HEK293 (cell line): ENCODE results near the gene CDH11.
A peak's percentile ranks its signal among the peaks of the same experiment; 100 is the strongest.

Experiments used
- CTCF ChIA-PET: fragments of 350-600 bp; formaldehyde crosslinking; extraction: SDS; loops from one replicate; lab custom pipeline; 2021; ENCODE audit warnings: antibody characterized with exemption; lab: Yijun Ruan, JAX
- POLR2A ChIA-PET: fragments of 300-600 bp; formaldehyde crosslinking; extraction: SDS; loops from one replicate; lab custom pipeline; 2020; ENCODE audit warnings: antibody characterized with exemption, inconsistent platforms; lab: Yijun Ruan, JAX
- H3K27ac ChIP-seq: fragments of 200-500 bp; sonication (Bioruptor generic); 2 replicates; pipeline ENCODE4 v1.5.1; 2014; ENCODE audit warnings: low read depth, low read length, control low read depth, inconsistent platforms; ENCODE audit errors: extremely low read depth
- H3K36me3 ChIP-seq, 2 experiments: fragments of 200-500 bp in 1 of 2; sonication (Bioruptor generic) in 1 of 2; 1 replicate in 1 of 2; 2 replicates in 1 of 2; pipeline ENCODE4 v1.5.1; 2014 to 2017; ENCODE audit warnings: inconsistent platforms in 2 of 2, low read length in 2 of 2; ENCODE audit not compliant: control insufficient read depth in 2 of 2, insufficient read depth in 1 of 2
- H3K4me1 ChIP-seq: fragments of 200-500 bp; sonication (Bioruptor generic); 2 replicates; pipeline ENCODE4 v1.5.1; 2014; ENCODE audit warnings: mild to moderate bottlenecking, low read length, inconsistent platforms; ENCODE audit not compliant: control insufficient read depth, insufficient read depth
- H3K4me3 ChIP-seq: 2 replicates; pipeline ENCODE4 v1.5.1; 2011; ENCODE audit warnings: low read depth, mild to moderate bottlenecking, control low read depth, low read length, moderate library complexity
- H3K9me3 ChIP-seq: fragments of 200-500 bp; sonication (Bioruptor generic); 2 replicates; pipeline ENCODE4 v1.5.1; 2014; ENCODE audit warnings: low read depth, low read length, inconsistent platforms; ENCODE audit not compliant: control insufficient read depth, insufficient read depth
- AEBP2 ChIP-seq: fragments of 450-650 bp; formaldehyde crosslinking; IDR thresholded peaks from 2 replicates; pipeline ENCODE4 v1.5.1; 2016; ENCODE audit warnings: missing biosample characterization, missing genetic modification characterization, borderline replicate concordance
- MYNN ChIP-seq: fragments of 450-650 bp; formaldehyde crosslinking; IDR thresholded peaks from 2 replicates; pipeline ENCODE4 v1.5.1; 2016; ENCODE audit warnings: missing biosample characterization, missing genetic modification characterization, borderline replicate concordance
- OVOL3 ChIP-seq: fragments of 450-650 bp; formaldehyde crosslinking; IDR thresholded peaks from 2 replicates; pipeline ENCODE4 v1.5.1; 2016; ENCODE audit warnings: missing biosample characterization, missing genetic modification characterization
- SCRT2 ChIP-seq: fragments of 450-650 bp; formaldehyde crosslinking; IDR thresholded peaks from 2 replicates; pipeline ENCODE4 v1.5.1; 2016; ENCODE audit warnings: missing biosample characterization, missing genetic modification characterization
- SP7 ChIP-seq: fragments of 450-650 bp; formaldehyde crosslinking; IDR thresholded peaks from 2 replicates; pipeline ENCODE4 v1.5.1; 2016; ENCODE audit warnings: missing biosample characterization, missing genetic modification characterization
- YY2 ChIP-seq: fragments of 450-650 bp; formaldehyde crosslinking; IDR thresholded peaks from 2 replicates; pipeline ENCODE4 v1.5.1; 2016; ENCODE audit warnings: missing biosample characterization, missing genetic modification characterization
- ZBTB1 ChIP-seq: fragments of 450-650 bp; formaldehyde crosslinking; IDR thresholded peaks from 2 replicates; pipeline ENCODE4 v1.5.1; 2016; ENCODE audit warnings: missing biosample characterization, missing genetic modification characterization
- ZBTB17 ChIP-seq: fragments of 450-650 bp; formaldehyde crosslinking; IDR thresholded peaks from 2 replicates; pipeline ENCODE4 v1.5.1; 2016; ENCODE audit warnings: missing biosample characterization, missing genetic modification characterization
- ZBTB21 ChIP-seq: fragments of 450-650 bp; formaldehyde crosslinking; IDR thresholded peaks from 2 replicates; pipeline ENCODE4 v1.5.1; 2017; ENCODE audit warnings: missing biosample characterization, missing genetic modification characterization
- ZBTB6 ChIP-seq: fragments of 450-650 bp; formaldehyde crosslinking; IDR thresholded peaks from 2 replicates; pipeline ENCODE4 v1.5.1; 2017; ENCODE audit warnings: missing biosample characterization, missing genetic modification characterization
- ZFP41 ChIP-seq: fragments of 450-650 bp; formaldehyde crosslinking; IDR thresholded peaks from 2 replicates; pipeline ENCODE4 v1.5.1; 2016; ENCODE audit warnings: missing biosample characterization, missing genetic modification characterization, borderline replicate concordance
- ZNF133 ChIP-seq: fragments of 450-650 bp; formaldehyde crosslinking; IDR thresholded peaks from 2 replicates; pipeline ENCODE4 v1.5.1; 2016; ENCODE audit warnings: missing biosample characterization, missing genetic modification characterization
- ZNF324 ChIP-seq: fragments of 450-650 bp; formaldehyde crosslinking; IDR thresholded peaks from 2 replicates; pipeline ENCODE4 v1.5.1; 2016; ENCODE audit warnings: missing biosample characterization, missing genetic modification characterization
- ZNF366 ChIP-seq: fragments of 450-650 bp; formaldehyde crosslinking; conservative IDR thresholded peaks from 2 replicates; pipeline ENCODE4 v1.5.1; 2016; ENCODE audit warnings: missing biosample characterization, missing genetic modification characterization
- ZNF37A ChIP-seq: fragments of 450-650 bp; IDR thresholded peaks from 2 replicates; pipeline ENCODE4 v1.5.1; 2018; ENCODE audit warnings: missing biosample characterization, missing genetic modification characterization
- ZNF394 ChIP-seq: fragments of 450-650 bp; formaldehyde crosslinking; IDR thresholded peaks from 2 replicates; pipeline ENCODE4 v1.5.1; 2016; ENCODE audit warnings: missing biosample characterization, missing genetic modification characterization, mild to moderate bottlenecking, moderate library complexity, borderline replicate concordance
- ZNF514 ChIP-seq: fragments of 450-650 bp; formaldehyde crosslinking; IDR thresholded peaks from 2 replicates; pipeline ENCODE4 v1.5.1; 2016; ENCODE audit warnings: missing biosample characterization, missing genetic modification characterization
- ZNF555 ChIP-seq: fragments of 450-650 bp; formaldehyde crosslinking; conservative IDR thresholded peaks from 2 replicates; pipeline ENCODE4 v1.5.1; 2017; ENCODE audit warnings: missing biosample characterization, mild to moderate bottlenecking, missing genetic modification characterization, inconsistent platforms
- ZNF623 ChIP-seq: fragments of 450-650 bp; formaldehyde crosslinking; IDR thresholded peaks from 2 replicates; pipeline ENCODE4 v1.5.1; 2016; ENCODE audit warnings: missing biosample characterization, missing genetic modification characterization
- ZNF626 ChIP-seq: fragments of 450-650 bp; sonication (Bioruptor Pico); formaldehyde crosslinking; IDR thresholded peaks from 2 replicates; pipeline ENCODE4 v1.5.1; 2018; ENCODE audit warnings: missing biosample characterization, missing genetic modification characterization, inconsistent platforms
- ZNF660 ChIP-seq: fragments of 450-650 bp; IDR thresholded peaks from 2 replicates; pipeline ENCODE4 v1.5.1; 2018; ENCODE audit warnings: missing biosample characterization, mild to moderate bottlenecking, missing genetic modification characterization
- ZNF701 ChIP-seq: fragments of 450-650 bp; formaldehyde crosslinking; IDR thresholded peaks from 2 replicates; pipeline ENCODE4 v1.5.1; 2016; ENCODE audit warnings: missing biosample characterization, missing genetic modification characterization
- ZNF785 ChIP-seq: fragments of 450-650 bp; formaldehyde crosslinking; IDR thresholded peaks from 2 replicates; pipeline ENCODE4 v1.5.1; 2016; ENCODE audit warnings: missing biosample characterization, missing genetic modification characterization
- ZSCAN23 ChIP-seq: fragments of 450-650 bp; formaldehyde crosslinking; IDR thresholded peaks from 2 replicates; pipeline ENCODE4 v1.5.1; 2016; ENCODE audit warnings: missing biosample characterization, missing genetic modification characterization

Gene CDH11

GRCh38 chr16:64975821-64976220 lies 146.0 kb downstream of the CDH11 start:
- Histone ChIP-seq H3K4me3 (no peak overlapping the region), H3K4me1 (no peaks in the 10 kb centered on the region), H3K9me3 (no peaks in the 10 kb centered on the region), H3K36me3 (peaks cover 5 to 10% of the 10 kb centered on the region in 2 experiments; a peak in 2 of 3 replicates), H3K27ac (no peak overlapping the region)
- TF ChIP-seq ZNF660 (tag by site-specific recombination) (no peak), OVOL3 (tag by site-specific recombination) (no peak), ZNF701 (tag by site-specific recombination) (no peak), ZNF555 (tag by site-specific recombination) (no peak)
- ChIA-PET CTCF (interaction anchor here (2.2 kb wide), 1 partner anchor 9 kb away, joined by 10 read pairs; no protein-coding TSS in a partner anchor), POLR2A (no interaction called here)

GRCh38 chr16:64974381-64974780 lies 147.5 kb downstream of the CDH11 start:
- Histone ChIP-seq H3K4me3 (no peak overlapping the region), H3K9me3 (no peaks in the 10 kb centered on the region), H3K4me1 (no peaks in the 10 kb centered on the region)
- TF ChIP-seq ZNF394 (tag by site-specific recombination) (no peak), ZBTB21 (tag by site-specific recombination) (peak; percentile 58; the same call in 1 of the 2 replicates), ZNF366 (tag by site-specific recombination) (no peak), ZBTB17 (no peak), ZNF133 (tag by site-specific recombination) (no peak)
- TF ChIP-seq, all 188 proteins: peak for 1
- CTCF ChIA-PET = interaction anchor here (0.6 to 2.2 kb wide), 3 partner anchors 10 to 225 kb away, joined by 3 to 10 read pairs (median 6); no protein-coding TSS in a partner anchor
- POLR2A ChIA-PET = no interaction called here
- Histone ChIP-seq H3K27ac (no peak overlapping the region), H3K36me3 (peaks cover 5 to 10% of the 10 kb centered on the region in 2 experiments; a peak in 2 of 3 replicates)

- TF ChIP-seq SCRT2 (tag by site-specific recombination) (no peak), ZNF623 (tag by site-specific recombination) (no peak), ZNF785 (tag by site-specific recombination) (no peak), AEBP2 (no peak), ZBTB6 (tag by site-specific recombination) (no peak), ZNF324 (no peak), ZBTB1 (tag by site-specific recombination) (no peak), ZNF37A (no peak), ZNF514 (no peak), ZNF626 (no peak), SP7 (no peak), ZFP41 (tag by site-specific recombination) (no peak), MYNN (tag by site-specific recombination) (no peak), YY2 (tag by site-specific recombination) (no peak), ZSCAN23 (tag by site-specific recombination) (no peak)
- Histone ChIP-seq H3K36me3 (peaks cover 5 to 10% of the 10 kb centered on the region in 2 experiments; a peak in 2 of 3 replicates), H3K4me3 (no peak overlapping the region), H3K27ac (no peak overlapping the region), H3K9me3 (no peaks in the 10 kb centered on the region), H3K4me1 (no peaks in the 10 kb centered on the region)
- ChIA-PET CTCF (no interaction called here), POLR2A (no interaction called here)
These were observed 148.7 kb downstream of the CDH11 start for GRCh38 chr16:64973171-64973570.
